NB4 (cell line): ENCODE results near the gene RAF1.

Experiments
- POLR2A ChIP-seq: IDR thresholded peaks from 2 replicates; pipeline ENCODE4 v1.6.1; 2011; ENCODE audit warnings: mild to moderate bottlenecking; ENCODE audit not compliant: insufficient read length; ENCODE audit errors: extremely low read depth
- TF ChIP-seq, protein P1 (sequence below): IDR thresholded peaks from one replicate; pipeline ENCODE4 v1.5.1; 2012; ENCODE audit warnings: low read depth, low read length

DNA sequence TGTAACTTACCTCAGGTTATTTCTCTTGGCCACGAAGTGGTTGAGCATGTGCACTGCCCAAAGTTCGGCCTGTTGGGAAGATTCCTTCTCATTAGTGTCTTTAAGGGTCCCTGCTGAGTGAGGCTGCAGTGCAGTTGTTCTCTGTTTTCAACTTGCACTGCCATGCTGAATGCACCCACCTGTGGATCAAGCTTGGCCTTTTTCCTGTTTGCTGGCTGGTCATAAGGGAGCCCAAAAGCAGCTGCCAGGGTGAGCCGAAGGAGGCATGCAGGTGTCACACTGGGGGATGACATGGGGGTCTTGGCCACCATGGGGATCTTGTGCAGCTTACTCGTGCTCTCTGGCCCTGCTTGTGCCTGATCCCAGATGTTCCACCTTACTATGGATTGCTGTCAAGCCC, 46.1 kb upstream of the RAF1 start:
- TF ChIP-seq, protein P1, sequence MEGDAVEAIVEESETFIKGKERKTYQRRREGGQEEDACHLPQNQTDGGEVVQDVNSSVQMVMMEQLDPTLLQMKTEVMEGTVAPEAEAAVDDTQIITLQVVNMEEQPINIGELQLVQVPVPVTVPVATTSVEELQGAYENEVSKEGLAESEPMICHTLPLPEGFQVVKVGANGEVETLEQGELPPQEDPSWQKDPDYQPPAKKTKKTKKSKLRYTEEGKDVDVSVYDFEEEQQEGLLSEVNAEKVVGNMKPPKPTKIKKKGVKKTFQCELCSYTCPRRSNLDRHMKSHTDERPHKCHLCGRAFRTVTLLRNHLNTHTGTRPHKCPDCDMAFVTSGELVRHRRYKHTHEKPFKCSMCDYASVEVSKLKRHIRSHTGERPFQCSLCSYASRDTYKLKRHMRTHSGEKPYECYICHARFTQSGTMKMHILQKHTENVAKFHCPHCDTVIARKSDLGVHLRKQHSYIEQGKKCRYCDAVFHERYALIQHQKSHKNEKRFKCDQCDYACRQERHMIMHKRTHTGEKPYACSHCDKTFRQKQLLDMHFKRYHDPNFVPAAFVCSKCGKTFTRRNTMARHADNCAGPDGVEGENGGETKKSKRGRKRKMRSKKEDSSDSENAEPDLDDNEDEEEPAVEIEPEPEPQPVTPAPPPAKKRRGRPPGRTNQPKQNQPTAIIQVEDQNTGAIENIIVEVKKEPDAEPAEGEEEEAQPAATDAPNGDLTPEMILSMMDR, result no peak
- TF ChIP-seq POLR2A, result no peak
